Measurements from ENCODE around the gene OR52M1.
"Not testable (repeated sequence)": the region's sequence is repeated elsewhere in the genome, so short reads cannot be mapped to it uniquely, and the experiment has no call there.

OR52M1 gene, protein sequence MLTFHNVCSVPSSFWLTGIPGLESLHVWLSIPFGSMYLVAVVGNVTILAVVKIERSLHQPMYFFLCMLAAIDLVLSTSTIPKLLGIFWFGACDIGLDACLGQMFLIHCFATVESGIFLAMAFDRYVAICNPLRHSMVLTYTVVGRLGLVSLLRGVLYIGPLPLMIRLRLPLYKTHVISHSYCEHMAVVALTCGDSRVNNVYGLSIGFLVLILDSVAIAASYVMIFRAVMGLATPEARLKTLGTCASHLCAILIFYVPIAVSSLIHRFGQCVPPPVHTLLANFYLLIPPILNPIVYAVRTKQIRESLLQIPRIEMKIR

DNA sequence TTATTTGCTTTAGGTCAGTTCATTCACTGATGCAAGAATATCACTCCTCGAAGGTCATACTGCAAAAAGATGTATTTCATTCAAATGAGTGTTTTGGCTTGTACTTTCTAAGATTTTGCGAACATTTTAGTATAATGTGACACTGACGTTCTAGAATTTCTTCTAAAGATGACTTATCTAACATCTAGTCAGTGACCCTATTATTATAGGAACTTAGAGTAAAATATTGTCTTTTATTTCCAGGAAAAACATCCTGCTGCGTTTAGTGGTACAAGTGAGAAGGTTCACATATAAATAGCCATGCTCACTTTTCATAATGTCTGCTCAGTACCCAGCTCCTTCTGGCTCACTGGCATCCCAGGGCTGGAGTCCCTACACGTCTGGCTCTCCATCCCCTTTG, at the start of gene OR52M1:
TSS of gene OR52M1 (plus strand) at position 301 of the 400 bp plus-strand sequence. CDS start at position 301, 0 bp downstream.
- DNase-seq, result no peak

DNA sequence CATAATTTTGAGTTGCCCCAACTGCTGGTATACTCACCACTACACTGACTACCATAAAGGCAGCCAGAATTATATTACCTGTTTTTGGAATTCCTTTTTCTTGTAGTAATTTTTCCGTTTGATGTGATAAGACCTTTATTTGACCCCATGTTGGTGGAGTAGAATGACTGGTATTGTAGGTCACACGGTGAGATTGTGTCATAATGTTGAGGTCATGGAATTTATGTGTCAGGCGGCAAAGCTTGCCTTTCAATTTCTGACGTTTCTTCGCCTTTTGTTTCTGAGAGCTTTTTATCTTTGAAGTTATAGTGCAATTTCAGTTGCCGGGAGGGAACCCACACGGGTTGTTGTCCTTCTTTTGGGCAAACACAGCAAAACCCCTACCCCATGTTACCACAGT, 49.5 kb upstream of the OR52M1 start:
- DNase-seq, result no peak

DNA sequence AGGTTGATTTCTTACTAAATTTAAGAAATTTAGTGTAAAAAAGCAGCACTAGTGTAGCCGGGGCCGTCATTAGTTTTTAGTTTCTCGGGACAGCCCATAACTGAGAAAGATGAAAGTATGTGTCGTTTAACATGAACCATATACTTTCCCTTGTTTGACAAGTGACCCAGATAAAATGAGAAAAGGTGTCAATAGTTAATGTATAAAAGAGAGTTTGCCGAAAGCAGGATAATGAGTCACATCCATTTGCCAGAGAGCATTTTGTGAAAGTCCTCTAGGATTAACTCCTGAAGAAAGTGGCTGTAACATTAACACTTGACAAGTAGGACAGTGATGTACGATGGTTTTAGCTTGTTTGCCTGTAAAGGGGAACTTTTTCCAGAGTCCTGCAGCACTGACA, 49.0 kb upstream of the OR52M1 start:
- no peak for DNase-seq

DNA sequence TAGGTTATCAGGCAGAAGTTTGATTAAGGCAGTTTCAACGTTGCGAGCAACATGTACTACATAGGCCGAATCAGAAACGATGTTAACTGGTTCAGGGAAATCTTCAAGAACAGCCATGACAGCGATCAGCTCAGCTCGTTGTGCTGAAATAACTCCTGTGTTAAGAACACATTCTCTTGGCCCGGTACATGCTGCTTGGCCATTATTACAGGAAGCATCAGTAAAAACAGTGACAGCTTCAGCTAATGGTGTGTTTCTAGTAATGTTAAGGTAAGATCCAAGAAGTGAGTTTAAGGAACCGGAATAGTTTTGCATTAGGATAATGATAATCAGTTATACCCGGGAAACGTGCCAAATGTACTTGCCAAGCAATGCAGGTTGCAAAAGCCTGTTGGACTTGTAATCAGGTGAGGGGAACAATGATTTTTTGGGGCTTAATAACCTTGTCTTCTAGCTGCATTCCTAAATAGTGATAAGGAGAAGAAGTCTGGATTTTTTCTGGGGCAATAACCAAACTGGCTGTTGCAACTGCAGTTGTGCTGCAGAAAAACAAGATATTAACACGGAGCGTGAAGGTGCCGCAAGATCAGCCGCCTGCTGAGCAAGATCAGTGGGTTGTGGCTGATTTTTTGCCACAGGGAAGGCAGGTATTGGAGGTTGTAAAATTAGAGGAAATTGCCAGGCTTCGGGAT, 48.3 kb upstream of the OR52M1 start:
- no peak for DNase-seq

DNA sequence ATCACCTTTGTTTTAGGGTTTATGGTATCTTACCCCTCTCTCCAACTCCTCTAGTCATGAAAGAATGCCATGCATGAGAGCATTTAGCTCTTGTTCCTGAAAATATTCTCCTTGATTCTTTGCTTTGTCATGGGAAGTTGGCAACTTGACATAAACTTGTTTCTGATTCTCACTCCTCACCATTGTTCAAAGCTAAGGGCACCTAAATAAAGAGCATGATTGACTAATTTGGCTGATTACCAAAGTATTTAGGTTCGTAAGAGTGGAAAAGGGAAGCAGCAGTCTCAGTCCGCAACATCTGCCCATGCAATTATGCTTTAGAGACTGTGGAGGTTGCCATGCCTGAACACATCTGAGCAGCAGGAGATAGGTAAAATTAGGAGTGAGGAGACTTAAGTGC, 36.1 kb upstream of the OR52M1 start:
- DNase-seq, result peak; percentile 5

DNA sequence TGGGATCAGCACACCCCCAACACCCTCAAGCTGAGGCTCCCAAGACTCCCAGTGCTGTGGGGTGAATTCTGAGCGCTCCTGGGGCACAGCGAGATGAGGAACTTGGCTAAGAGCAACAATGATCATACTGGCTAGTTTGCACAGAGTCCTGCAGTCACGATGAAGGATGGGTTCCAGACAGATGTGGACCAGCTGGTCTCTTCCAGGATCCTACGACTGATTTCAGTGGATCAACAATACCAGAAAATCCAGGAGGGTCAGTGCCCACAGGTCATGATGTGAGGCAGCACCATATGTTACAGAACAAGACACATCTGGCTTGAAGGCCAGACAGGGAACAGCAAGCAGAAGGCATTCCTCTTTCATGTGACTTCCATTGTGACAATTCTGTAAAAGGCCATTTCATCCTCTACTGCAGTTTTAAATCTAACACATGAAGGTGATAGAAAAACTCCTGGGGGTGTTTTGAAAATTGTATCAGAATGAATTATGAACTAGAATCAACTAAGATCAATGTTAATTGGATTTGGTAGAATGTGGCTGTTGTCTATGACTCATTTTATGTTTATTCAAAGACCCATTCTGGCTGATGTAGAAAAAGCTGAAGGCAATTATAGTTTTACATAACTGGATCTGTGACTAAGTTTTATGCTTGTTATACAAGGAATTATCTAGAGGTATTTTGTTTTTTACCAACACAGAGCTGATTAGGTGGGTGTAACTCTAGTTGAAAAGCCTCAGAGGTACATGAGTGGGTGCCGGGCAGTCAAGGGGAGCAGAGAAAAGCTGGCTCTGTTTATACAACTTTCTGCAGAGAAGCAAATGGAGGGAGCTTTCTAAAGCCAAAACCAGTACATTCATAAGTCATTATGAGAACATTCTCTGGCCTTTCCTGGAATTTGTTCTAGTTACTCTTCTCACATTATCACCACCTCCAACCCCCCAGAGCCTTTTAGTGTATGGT, 33.4 kb upstream of the OR52M1 start:
- no peak for DNase-seq

DNA sequence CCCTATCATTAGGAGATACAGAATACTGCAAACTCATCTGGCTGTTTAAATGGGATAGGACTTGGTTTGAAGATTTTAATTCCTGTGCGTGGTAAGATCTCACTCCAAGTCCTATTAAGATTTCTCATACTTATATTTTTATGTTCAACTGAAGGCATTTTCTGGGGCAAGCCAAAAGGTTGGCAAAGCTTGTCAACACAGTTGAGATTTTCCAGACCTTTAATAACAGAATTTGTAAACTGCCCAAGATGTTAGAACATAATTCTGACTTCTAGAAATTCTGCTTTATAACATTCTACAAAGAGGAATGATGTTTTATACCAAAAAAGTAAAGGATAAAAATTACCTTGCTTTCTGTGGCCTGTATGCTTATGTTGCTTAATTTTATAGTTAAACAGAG, 30.8 kb upstream of the OR52M1 start:
- no peak for DNase-seq

DNA sequence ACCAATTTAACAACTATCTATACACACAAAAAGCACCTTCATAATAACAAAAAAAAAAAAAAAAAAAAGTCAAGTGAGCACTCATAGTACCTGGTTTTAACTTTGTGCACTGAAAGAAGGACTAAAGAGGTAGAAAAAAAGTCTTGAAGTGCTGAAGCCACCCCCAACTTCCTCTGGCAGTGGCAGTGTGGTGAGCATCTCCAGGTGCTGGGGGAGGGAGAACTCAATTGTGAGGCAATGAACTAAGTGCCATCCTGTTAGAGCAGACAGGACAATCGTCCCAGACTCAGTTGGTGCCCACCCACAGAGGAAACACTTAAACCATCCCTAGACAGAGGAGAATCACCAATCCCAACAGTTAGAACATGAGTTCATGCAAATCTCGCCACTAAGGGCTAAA, 22.7 kb upstream of the OR52M1 start:
- DNase-seq, result no peak

DNA sequence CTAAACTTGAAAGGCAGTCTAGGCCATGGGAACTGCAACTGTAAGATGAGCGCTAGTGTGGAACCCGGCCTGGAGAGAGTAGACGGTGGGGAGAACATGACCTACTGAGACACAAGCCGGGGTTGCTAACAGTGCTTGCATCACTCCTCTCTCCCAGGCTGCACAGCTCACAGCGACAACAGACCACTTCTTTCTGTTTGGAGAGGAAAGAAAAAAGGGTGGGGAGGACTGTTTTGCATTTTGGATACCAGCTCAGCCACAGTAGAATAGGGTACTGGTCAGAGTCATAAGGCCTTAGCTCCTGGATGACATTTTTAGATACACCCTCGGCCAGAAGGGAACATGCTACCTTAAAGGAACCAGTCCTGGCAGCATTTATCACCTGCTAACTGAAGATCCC, 22.2 kb upstream of the OR52M1 start:
- DNase-seq, result no peak

DNA sequence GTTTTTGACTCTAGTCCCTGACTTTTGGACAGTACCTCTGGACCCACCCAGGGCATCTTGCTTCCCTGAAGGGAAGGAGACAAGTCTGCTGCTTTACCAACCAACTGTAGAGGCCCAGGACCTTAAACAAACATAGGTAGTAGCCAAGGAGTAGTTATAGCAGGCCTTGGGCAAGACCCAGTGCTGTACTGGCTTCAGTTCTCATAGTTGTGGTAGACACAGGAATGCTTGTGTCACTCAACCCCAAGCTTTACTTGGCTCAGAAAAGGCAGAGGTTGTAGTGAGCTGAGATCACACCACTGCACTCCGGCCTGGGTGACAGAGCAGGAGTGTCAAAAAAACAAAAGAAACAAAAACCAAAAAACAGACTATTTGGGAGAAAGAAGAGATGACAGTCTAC, 21.3 kb upstream of the OR52M1 start:
- DNase-seq, result no peak

DNA sequence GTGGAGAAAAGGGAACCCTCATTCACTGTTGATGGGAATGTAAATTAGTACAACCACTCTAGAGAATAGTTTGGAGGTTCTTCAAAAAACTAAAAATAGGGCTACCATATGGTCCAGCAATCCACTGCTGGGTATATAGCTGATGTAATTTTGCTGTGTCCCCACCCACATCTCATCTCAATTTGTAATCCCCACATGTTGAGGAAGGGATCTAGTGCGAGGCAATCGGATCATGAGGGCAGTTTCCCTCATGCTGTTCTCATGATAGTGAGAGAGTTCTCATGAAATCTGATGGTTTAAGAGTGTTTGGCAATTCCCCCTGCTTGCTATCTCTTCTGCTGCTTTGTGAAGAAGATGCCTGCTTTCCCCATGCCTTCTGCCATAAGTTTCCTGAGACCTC, 17.1 kb upstream of the OR52M1 start:
- no peak for DNase-seq

DNA sequence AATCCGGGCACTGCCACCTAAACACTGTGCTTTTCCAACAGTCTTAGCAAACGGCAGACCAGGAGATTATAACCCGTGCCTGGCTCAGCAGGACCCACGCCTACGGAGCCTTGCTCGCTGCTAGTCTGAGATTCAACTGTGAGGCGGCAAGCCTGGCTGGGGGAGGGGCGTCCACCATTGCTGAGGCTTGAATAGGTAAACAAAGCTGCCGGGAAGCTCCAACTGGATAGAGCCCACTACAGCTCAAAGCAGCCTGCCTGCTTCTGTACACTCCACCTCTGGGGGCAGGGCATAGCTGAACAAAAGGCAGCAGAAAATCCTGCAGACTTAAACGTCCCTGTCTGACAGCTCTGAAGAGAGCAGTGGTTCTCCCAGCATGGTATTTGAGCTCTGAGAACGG, 13.3 kb upstream of the OR52M1 start:
- DNase-seq, result not testable (repeated sequence)

DNA sequence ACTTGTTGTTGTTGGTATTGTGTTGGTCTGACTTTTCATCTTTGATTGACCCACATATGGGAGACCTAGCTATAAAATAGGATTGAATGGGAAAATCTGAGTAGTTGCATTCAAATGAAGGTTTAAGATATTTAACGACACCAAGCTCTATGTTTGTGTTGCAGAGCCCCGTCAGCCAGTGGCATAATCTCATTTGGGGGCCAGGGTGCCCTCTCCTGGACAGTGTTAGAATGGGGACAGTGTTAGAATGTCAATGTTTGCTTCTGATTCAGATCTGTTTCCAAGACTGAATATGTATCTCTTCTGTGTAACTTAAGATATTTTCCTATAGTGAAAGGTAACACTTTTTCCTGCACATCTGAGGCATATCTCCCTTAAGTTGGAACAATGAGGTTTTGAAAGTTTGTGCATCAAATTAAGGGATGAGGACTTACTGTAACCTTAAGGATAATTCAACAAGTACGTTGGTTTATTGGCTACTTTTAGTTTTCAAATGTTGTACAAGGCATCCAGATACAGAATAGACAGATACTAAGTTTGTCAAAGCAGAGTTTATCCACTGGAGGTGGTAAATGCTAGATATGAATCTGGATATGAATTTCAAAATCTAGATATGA, 5.3 kb upstream of the OR52M1 start:
- DNase-seq, result peak; percentile 72

DNA sequence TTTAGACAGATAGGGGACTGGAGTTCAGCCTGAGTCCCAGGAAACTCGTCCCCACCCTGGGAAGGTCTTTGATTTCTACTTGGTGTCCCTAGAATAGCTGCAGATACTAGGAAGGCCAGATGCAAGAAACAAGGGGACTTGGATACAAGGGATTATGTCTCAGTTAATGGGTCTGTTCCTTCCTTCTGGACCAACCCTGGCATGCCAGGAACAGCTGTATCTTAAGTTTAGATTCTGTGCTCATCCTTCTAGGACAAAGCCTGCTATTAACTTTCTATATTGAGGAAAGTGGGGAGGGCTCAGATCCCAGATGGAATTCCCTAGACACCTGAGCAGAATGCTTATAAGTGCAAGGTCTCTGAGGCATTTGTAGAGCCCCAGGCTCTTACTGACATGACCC, 3.9 kb upstream of the OR52M1 start:
- DNase-seq, result no peak

DNA sequence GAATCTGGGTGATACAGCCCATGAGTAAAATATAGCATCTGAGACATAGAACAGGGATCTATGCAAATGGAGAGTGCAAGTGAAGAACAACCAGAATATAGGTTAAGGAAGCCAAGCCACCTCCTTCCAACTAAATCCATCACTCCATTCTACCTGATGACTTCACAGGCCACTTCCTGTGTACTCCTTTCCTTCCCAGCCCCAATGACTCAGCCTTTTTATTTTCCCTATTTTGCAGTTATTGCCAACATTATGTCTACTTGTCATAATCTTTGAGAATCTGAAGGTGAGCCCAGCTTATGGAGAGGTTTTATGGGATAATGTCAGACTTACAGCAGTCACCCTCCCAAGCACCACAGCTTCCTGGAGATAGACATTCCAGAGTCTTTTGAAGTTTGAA, 1.4 kb upstream of the OR52M1 start:
- no peak for DNase-seq

DNA sequence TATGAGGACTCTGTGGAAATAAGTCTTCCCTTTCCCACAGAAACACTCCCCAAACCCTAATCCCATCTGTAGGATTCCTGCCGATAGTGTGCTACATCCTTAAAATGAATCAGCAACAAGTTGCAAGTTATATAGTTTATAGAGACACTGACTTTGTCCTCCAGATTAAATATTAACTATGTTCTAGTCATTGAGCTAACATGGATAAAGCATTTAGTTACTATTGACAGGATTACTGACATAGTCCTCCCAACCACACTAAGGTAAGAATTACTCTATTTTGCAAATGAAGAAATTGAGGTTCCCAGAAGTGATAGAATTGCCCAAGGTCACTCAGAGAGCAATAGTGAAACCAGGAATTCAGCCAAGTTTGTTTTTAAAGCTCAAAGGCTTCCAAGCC, 1.9 kb downstream of the OR52M1 start:
- DNase-seq, result no peak

DNA sequence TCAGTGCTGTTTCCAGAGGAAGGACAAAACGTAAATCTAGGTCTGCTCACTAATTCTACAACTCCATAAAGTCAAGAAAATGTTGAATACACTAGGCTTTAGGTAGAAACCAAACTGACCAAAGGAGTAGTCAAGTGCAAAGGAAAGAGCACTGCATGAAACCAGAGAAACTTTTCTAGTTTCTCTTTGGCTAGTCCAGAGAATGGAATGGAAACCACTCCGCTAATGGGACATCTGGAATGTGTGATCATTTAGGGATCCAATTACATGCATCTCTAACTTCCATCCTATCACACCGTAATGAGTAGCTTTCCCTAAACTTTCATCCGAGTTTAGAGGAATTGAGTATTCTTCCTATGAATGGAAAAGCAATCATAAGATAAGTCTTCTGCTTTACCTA, 2.4 kb downstream of the OR52M1 start:
- no peak for DNase-seq

DNA sequence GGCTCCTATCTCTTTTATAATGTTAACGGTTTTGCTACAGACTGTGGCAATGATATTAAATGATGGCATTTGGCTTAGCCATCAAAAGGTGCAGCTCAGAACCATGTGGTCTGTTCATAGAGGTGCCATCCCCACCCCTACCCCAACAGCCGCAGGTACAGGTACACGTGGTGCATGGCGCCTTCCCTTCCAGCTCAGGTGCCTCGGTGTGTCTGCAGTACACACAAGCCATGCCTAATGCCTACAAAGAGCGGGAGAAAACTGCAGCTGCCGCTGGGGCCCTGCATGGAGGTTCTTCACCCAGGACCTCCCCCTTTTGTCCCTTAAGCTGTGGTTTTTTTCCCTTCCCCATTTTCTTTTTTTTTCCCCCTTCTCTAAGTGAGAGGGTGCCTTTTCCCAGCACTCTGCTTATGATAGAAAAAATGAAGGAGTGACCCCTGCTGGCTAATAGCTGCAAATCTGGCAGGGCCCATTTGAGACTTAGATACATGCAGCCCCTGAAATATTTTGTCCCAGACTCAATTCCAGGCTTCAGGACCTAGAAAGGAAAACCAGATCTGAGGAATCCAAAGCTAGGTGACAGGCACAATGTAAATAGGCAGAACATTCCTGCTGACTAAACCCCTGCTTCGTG, 6.5 kb downstream of the OR52M1 start:
- DNase-seq, result peak; percentile 36

DNA sequence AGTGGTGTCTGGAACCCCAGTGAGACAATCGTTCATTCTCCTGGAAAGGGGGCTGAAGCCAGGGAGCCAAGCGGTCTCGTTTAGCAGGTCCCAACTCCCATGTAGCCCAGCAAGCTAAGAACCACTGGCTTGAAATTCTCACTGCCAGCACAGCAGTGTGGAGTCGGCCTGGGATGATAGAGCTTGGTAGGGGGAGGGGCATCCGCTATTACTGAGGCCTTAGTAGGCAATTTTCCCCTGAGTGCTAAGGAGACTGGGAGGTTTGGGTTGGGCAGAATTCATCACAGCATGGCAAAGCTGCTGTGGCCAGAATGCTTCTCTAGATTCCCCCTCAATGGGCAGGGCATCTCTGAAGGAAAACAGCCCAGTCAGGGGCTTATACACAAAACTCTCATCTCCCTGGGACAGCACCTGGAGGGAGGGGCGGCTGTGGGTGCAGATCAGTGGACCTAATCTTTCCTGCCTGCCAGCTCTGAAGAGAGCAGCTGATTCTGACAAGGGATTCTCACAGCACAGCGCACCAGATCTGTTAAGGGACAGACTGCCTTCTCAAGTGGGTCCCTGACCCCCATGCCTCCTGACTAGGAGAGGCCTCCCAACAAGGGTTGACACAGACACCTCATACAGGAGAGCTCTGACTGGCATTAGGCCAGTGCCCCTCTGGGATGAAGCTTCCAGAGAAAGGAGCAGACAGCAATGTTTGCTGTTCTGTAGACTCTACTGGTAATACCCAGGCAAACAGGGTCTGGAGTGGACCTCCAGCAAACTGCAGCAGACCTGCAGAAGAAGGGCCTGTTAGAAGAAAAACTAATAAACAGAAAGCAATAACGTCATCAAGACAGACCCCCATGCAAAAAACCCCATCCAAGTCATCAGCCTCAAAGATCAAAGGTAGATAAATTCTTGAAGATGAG, 14.8 kb downstream of the OR52M1 start:
- no peak for DNase-seq

DNA sequence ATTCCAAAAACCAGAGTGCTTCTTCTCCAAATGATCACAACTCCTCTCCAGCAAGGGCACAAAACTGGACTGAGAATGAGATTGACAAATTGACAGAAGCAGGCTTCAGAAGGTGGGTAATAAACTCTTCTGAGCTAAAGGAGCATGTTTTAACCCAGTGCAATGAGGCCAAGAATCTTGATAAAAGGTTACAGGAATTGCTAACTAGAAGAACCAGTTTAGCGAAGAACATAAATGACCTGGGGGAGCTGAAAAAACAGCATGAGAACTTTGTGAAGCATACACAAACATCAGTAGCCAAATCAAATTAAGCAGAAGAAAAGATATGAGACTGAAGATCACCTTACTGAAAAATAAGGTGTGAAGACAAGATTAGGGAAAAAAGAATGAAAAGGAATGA, 15.5 kb downstream of the OR52M1 start:
- DNase-seq, result no peak

DNA sequence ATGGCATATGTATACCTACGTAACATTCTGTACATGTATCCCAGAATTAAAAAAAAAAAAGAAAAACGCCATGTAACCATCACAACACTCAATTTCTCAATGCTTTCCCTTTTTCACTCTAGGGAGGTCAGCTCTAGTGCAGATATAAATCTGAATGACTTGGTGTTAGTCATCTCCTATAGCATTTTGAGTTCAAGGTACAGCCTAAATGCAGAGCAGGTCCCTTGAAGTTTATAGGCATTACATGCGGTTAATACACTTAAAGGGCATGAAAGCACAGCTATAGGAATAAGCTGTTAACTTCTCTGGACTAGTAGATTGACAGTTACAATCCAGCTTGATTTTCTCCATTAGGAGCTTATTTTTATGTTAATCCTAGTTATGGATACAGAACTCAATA, 20.4 kb downstream of the OR52M1 start:
- DNase-seq, result no peak

DNA sequence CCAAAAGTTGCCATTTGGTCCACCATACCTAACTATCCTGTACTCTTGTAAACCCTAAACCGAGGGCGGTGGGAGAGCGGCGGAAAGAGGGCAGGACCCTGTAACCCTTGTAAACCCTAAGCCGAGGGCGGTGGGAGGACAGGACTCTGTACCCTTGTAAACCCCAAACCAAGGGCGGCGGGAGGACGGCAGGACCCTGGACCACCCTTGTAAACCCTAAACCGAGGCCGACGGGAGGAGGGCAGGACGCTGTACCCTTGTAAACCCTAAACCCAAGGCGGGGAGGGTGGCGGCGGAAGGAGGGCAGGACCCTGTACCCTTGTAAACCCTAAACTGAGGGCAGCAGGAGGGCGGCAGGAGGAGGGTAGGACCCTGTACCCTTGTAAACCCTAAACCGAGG, 24.1 kb downstream of the OR52M1 start:
- no peak for DNase-seq

Measured in hematopoietic multipotent progenitor cell treated with erythropoietin and hydrocortisone succinate and interleukin-3 and kit ligand, for 4 days (in vitro differentiated cells).